Mesothelial cell of epicardium (in vitro differentiated cells): Measurements from ENCODE around the gene GREB1L. TPM values are rescaled to one million over a fixed set of nuclear protein-coding genes. Genes with fewer than 3 reads are reported as not detected.

Source experiments
- DNase-seq, 2 experiments: peaks; one replicate each; pipeline ENCODE4 v3.0.0; 2021; ENCODE audit warnings: low spot score in 2 of 2; ENCODE audit not compliant: unreplicated experiment in 2 of 2
- H3K27ac Mint-ChIP-seq: 2 replicates; pipeline ENCODE4 v1.8.0; 2021; ENCODE audit warnings: mixed read lengths
- H3K27me3 Mint-ChIP-seq: 2 replicates; pipeline ENCODE4 v1.8.0; 2021; ENCODE audit warnings: low read depth, mixed read lengths
- H3K36me3 Mint-ChIP-seq: 2 replicates; pipeline ENCODE4 v1.8.0; 2021; ENCODE audit warnings: mixed read lengths
- H3K4me1 Mint-ChIP-seq: 2 replicates; pipeline ENCODE4 v1.8.0; 2021; ENCODE audit warnings: mixed read lengths
- H3K4me3 Mint-ChIP-seq: 2 replicates; pipeline ENCODE4 v1.8.0; 2021; ENCODE audit warnings: mild to moderate bottlenecking, moderate library complexity, mixed read lengths
- H3K9me3 Mint-ChIP-seq: 2 replicates; pipeline ENCODE4 v1.8.0; 2021; ENCODE audit warnings: mixed read lengths
- CTCF ChIP-seq: fragments of 200-600 bp; sonication (generic); IDR thresholded peaks from one replicate; pipeline ENCODE4 v1.5.0; 2021; ENCODE audit warnings: antibody characterized with exemption; ENCODE audit not compliant: unreplicated experiment
- total RNA-seq: library from RNA; stranded (reverse); gene quantifications from 3 replicates; pipeline ENCODE4 v1.2.1, GENCODE V29; 2021

GREB1L gene
- total RNA-seq, 1 donor from 2014 or later = 25.5 TPM

- DNase-seq = no peak
- Mint-ChIP-seq H3K4me3 (no peak overlapping the region), H3K36me3 (peaks cover 14% of the 10 kb centered on the region), H3K9me3 (peaks cover 7% of the 10 kb centered on the region), H3K27ac (no peak overlapping the region), H3K27me3 (no peaks in the 10 kb centered on the region), H3K4me1 (no peaks in the 10 kb centered on the region)
- TF ChIP-seq CTCF = no peak
Observed at GRCh38 chr18:21468514-21469164, 226.6 kb downstream of the GREB1L start.

GRCh38 chr18:21472741-21473140 lies 230.7 kb downstream of the GREB1L start:
- no peak for TF ChIP-seq CTCF
- Mint-ChIP-seq H3K27me3 (peaks cover 2% of the 10 kb centered on the region), H3K36me3 (peaks cover 21% of the 10 kb centered on the region), H3K9me3 (peaks cover 16% of the 10 kb centered on the region), H3K27ac (no peak overlapping the region), H3K4me1 (no peaks in the 10 kb centered on the region), H3K4me3 (no peak overlapping the region)
- no peak for DNase-seq

GRCh38 chr18:21474621-21475020 lies 232.6 kb downstream of the GREB1L start:
- Mint-ChIP-seq H3K27me3 (peaks cover 2% of the 10 kb centered on the region), H3K4me3 (no peak overlapping the region), H3K4me1 (no peaks in the 10 kb centered on the region), H3K9me3 (peaks cover 16% of the 10 kb centered on the region), H3K27ac (no peak overlapping the region), H3K36me3 (peaks cover 21% of the 10 kb centered on the region)
- TF ChIP-seq CTCF = no peak
- no peak for DNase-seq

- Mint-ChIP-seq H3K27me3 (peaks cover 11% of the 10 kb centered on the region), H3K9me3 (peaks cover 3% of the 10 kb centered on the region), H3K4me1 (peaks cover 7% of the 10 kb centered on the region), H3K27ac (no peak overlapping the region), H3K4me3 (no peak overlapping the region), H3K36me3 (peaks cover 8% of the 10 kb centered on the region)
- TF ChIP-seq CTCF = no peak
- DNase-seq = no peak
Observed at GRCh38 chr18:21479721-21480120, 237.7 kb downstream of the GREB1L start.

GRCh38 chr18:21481739-21482138 lies 239.7 kb downstream of the GREB1L start:
- Mint-ChIP-seq H3K9me3 (no peaks in the 10 kb centered on the region), H3K27ac (no peak overlapping the region), H3K27me3 (peaks cover 13% of the 10 kb centered on the region), H3K4me1 (peaks cover 12% of the 10 kb centered on the region), H3K4me3 (no peak overlapping the region), H3K36me3 (peaks cover 7% of the 10 kb centered on the region)
- TF ChIP-seq CTCF = no peak
- no peak for DNase-seq
